ENCODE data around the gene WTIP. TPM values are rescaled to one million over a fixed set of nuclear protein-coding genes. Genes with fewer than 3 reads are reported as not detected.
A peak's percentile ranks its signal among the peaks of the same experiment; 100 is the strongest.

Gene WTIP
- total RNA-seq, 1 experiment from 2014 or later, result 73.6 TPM

DNA sequence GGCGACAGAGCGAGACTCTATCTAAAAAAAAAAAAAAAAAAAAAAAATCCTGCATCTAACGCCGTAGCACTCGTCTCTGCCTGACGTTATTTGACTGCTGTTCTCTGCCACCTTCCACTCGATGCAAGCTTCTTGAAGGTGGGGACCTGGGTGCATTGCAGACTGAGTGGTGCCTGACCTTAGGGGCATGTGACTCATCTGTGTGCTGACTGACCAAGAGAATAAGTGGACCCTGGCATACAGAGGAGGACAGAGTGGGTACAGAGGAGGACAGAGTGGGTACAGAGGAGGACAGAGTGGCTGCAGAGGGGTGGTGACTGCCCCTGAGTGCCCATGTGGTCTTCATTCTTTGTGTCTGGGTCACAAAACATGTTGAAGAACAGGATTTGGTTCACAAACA lies 7.6 kb downstream of the WTIP start:
- DNase-seq (ENCODE audit: low read depth, low spot score), result no peak
- Histone ChIP-seq H3K4me3 (ENCODE audit: low read depth in 2 of 2, low read length in 2 of 2) (no peak overlapping the region), H3K36me3 (ENCODE audit: control insufficient read depth, insufficient read depth, low read length) (no peaks in the 10 kb centered on the region; the same call in 1 of the 2 replicates), H3K27ac (ENCODE audit: low read length) (no peak overlapping the region), H3K27me3 (ENCODE audit: control insufficient read depth, insufficient read depth, low read length) (no peaks in the 10 kb centered on the region), H3K9me3 (ENCODE audit: control insufficient read depth, insufficient read depth, low read depth, low read length) (no peaks in the 10 kb centered on the region), H3K4me1 (ENCODE audit: control insufficient read depth, insufficient read depth, low read length) (peaks cover 3% of the 10 kb centered on the region; the same call in 1 of the 2 replicates)
- BruUV-seq (replicated peaks), result no TSS peak
- in situ Hi-C loops (cut with HindIII; ENCODE audit: low pct_unique_long_range_greater_than_20kb, low sequenced_read_pairs), result no loop called here
- intact Hi-C loops (cut with micrococcal nuclease; ENCODE audit: unreplicated experiment), result no loop called here
- ChIA-PET POLR2A (no interaction called here), CTCF (no interaction called here)
- TF ChIP-seq REST (IDR thresholded peaks at IDR 0.05; ENCODE audit: insufficient read depth in 1 of 2, low read depth in 2 of 2, low read length in 1 of 2) (no peak), POLR2AphosphoS5 (IDR thresholded peaks at IDR 0.05; ENCODE audit: low read depth, low read length) (no peak), SIN3A (IDR thresholded peaks at IDR 0.05; ENCODE audit: borderline replicate concordance, insufficient read depth, low read depth, low read length) (no peak), TCF7L2 (IDR thresholded peaks at IDR 0.05; ENCODE audit: low read depth, low read length) (no peak), CTCF (IDR thresholded peaks at IDR 0.05) (no peak)
- 0 out of 2 replicates have a peak, but pooled peaks have one; percentile 23 for ATAC-seq

GRCh38 chr19:34490141-34490766 lies 8.7 kb downstream of the WTIP start:
- Histone ChIP-seq H3K36me3 (ENCODE audit: control insufficient read depth, insufficient read depth, low read length) (no peaks in the 10 kb centered on the region; the same call in none of the 2 replicates), H3K27me3 (ENCODE audit: control insufficient read depth, insufficient read depth, low read length) (no peaks in the 10 kb centered on the region), H3K4me1 (ENCODE audit: control insufficient read depth, insufficient read depth, low read length) (no peaks in the 10 kb centered on the region), H3K4me3 (ENCODE audit: low read depth in 2 of 2, low read length in 2 of 2) (no peak overlapping the region), H3K9me3 (ENCODE audit: control insufficient read depth, insufficient read depth, low read depth, low read length) (no peaks in the 10 kb centered on the region), H3K27ac (ENCODE audit: low read length) (no peak overlapping the region)
- no TSS peak for BruUV-seq (replicated peaks)
- in situ Hi-C loops (cut with HindIII; ENCODE audit: low pct_unique_long_range_greater_than_20kb, low sequenced_read_pairs), result no loop called here
- no peak for DNase-seq (ENCODE audit: low read depth, low spot score)
- CTCF ChIA-PET, result no interaction called here
- intact Hi-C loops (cut with micrococcal nuclease; ENCODE audit: unreplicated experiment), result no loop called here
- no peak for ATAC-seq
- POLR2A ChIA-PET, result no interaction called here
- no peak for TF ChIP-seq SIN3A (IDR thresholded peaks at IDR 0.05; ENCODE audit: borderline replicate concordance, insufficient read depth, low read depth, low read length)
- no peak for TF ChIP-seq CTCF (IDR thresholded peaks at IDR 0.05)
- TF ChIP-seq REST (IDR thresholded peaks at IDR 0.05; ENCODE audit: insufficient read depth in 1 of 2, low read depth in 2 of 2, low read length in 1 of 2), result no peak
- TF ChIP-seq TCF7L2 (IDR thresholded peaks at IDR 0.05; ENCODE audit: low read depth, low read length), result no peak
- TF ChIP-seq POLR2AphosphoS5 (IDR thresholded peaks at IDR 0.05; ENCODE audit: low read depth, low read length), result no peak; the same call in 1 of the 2 replicates
